ENCODE results near the gene CNTNAP5.

DNA sequence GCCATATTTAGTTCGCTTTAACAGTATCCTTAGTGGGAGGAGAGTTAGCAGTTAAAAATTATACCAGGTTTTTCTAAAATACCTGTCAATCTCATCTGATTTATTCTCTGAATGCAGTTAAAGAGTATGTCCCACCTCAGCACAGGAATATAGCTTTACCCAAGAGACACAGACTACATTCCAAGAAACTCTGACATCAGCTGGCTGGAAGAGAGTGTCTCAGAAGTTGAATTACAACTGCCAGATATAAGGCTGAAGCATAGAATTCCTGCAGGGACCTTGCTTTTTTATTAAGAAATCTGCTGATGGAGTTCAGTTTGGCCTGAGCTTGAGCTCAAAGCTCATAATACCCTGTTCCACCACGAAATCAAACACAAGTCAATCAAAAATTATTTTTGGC lies 25.4 kb upstream of the CNTNAP5 start:
- TF ChIP-seq, protein P1, sequence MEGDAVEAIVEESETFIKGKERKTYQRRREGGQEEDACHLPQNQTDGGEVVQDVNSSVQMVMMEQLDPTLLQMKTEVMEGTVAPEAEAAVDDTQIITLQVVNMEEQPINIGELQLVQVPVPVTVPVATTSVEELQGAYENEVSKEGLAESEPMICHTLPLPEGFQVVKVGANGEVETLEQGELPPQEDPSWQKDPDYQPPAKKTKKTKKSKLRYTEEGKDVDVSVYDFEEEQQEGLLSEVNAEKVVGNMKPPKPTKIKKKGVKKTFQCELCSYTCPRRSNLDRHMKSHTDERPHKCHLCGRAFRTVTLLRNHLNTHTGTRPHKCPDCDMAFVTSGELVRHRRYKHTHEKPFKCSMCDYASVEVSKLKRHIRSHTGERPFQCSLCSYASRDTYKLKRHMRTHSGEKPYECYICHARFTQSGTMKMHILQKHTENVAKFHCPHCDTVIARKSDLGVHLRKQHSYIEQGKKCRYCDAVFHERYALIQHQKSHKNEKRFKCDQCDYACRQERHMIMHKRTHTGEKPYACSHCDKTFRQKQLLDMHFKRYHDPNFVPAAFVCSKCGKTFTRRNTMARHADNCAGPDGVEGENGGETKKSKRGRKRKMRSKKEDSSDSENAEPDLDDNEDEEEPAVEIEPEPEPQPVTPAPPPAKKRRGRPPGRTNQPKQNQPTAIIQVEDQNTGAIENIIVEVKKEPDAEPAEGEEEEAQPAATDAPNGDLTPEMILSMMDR (IDR thresholded peaks at IDR 0.05) = no peak
- no peak for TF ChIP-seq POLR2A (IDR thresholded peaks at IDR 0.05)
